NK-92 (cell line): ENCODE data around the gene DENND6A.
"Not testable (repeated sequence)": the region's sequence is repeated elsewhere in the genome, so short reads cannot be mapped to it uniquely, and the experiment has no call there.

ENCODE experiments used
- DNase-seq: peaks from one replicate; lab custom pipeline; 2025; ENCODE audit not compliant: unreplicated experiment; lab: John Stamatoyannopoulos, UW

Gene DENND6A

DNA sequence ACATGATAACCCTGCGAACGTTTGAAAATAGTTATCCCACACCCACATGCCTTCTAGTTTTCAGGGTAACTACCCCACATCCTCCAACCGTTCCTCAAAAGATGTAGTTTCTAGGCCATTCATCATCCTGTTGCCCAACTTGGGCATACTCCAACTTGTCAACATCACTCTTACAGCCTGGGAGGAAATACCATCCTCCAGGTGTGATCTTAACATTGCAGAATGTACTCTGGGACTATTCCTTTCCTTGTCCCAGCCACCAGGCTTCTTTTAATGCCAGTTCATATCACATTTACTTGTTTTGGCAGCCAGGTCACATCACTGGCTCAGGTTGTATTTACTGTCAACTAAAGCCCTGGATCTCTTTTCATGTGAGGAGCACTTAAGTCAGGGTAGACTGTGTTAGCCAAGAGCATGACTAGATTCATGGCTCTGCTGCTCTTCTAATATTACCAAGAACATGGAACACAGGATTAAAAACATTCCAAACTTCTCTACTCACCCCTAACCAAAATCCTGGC is 4.0 kb upstream of the DENND6A start:
- DNase-seq, result no peak

- DNase-seq, result no peak
Measured at GRCh38 chr3:57694146-57694545, 1.3 kb upstream of the DENND6A start.

DNA sequence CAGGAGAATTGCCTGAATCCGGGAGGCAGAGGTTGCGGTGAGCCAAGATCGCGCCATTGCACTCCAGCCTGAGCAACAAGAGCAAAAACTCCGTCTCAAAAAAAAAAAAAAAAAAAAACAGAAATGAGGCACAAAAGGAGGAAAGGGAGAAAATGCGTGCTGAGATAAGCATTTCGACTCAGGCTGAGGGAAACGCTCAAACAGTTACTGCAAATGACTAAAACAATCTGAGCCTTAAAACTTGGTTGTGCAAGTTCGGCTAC is 813 bp downstream of the DENND6A start:
- not testable (repeated sequence) for DNase-seq

- DNase-seq, result no peak
Measured at GRCh38 chr3:57691411-57692132, 1.3 kb downstream of the DENND6A start.

DNA sequence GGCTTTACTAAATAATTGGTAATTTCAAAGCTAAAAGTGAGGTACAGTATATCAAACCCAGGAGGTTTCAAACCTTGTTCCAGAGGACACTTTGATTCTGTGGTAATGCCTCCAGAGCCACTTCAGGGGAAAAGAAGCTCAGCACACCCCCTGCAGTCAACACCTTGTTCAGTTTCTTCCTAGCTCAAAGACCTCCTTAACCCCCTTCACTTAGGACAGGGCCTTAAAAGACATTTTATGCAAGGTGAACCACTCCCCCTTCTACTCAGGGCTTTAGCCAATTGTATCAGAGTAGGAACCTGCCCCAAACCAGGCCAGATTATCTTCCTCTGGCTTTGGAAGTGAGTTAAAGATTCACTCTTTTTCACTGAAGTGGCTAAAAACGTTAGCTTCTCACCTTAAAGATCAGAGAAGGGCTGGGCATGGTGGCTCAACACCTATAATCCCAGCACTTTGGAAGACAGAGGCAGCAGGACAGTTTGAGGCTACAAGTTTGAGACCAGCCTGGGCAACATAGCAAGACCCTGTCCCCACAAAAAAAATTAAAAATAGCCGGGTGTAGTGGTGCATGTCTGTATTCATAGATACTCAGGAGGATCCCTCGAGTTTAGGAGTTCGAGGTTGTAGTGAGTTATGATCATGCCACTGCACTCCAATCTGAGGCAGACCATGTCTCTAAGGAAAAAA is 3.4 kb downstream of the DENND6A start:
- no peak for DNase-seq

DNA sequence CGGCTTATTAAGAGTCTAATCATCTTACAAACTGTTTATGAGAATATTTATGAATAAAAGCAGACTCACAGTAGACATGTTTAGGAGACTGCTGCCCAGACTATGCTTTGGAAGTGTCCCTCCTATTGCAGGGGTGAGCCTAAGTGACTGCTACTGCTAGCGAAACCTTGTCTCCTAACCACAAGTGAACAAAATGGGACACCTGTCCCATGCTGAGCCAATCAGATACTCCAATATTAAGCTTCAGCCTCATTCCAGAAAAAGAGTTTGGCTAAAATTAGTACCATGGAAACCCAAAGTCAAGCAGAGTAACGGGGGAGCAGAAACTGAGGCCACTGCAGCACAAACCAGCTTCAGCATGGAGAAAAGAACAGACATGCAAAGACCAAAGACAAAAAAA is 4.6 kb downstream of the DENND6A start:
- DNase-seq, result no peak

DNA sequence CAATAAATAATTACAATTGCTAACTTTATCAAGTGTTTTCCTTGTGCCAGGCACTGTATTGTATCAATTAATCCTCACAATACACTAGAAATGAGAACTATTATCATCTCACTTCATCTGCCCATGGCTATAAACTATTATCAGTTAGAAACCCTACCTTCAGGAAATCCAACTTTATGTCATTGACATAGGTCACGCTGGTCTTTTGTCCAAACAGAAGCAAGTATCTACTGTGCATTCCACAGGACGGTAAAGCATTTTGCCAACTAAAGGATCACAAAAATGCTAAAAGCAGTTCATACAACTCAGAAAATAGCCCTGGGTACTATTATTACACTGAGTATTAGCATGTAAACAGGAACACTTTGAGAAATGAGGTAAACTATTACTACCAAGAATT is 9.6 kb downstream of the DENND6A start:
- no peak for DNase-seq

- no peak for DNase-seq
Measured at GRCh38 chr3:57682284-57682683, 10.6 kb downstream of the DENND6A start.

GRCh38 chr3:57681691-57682090 is 11.2 kb downstream of the DENND6A start:
- no peak for DNase-seq

- no peak for DNase-seq
Measured at GRCh38 chr3:57680046-57680445, 12.8 kb downstream of the DENND6A start.

- DNase-seq, result no peak
Measured at GRCh38 chr3:57675530-57675929, 17.3 kb downstream of the DENND6A start.

GRCh38 chr3:57673156-57673555 is 19.7 kb downstream of the DENND6A start:
- no peak for DNase-seq

DNA sequence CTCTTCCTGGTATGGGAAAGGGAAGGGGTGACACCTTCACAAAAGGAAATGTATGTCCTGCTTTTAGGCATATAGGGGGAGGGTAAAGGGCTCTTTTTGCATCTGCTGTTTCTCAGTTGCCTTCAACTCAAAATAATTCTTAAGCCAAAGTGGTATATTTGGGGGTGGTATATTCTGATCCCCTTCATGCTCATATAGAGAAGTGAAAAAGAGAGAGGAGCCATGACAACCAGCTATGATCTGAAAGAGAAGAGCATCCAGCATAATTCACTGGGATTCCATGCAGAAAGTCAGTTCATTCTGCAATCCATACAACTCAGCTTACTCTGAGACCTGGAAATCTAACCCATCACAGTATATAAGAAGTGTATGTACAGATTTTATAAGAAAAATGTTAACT is 22.3 kb downstream of the DENND6A start:
- DNase-seq, result no peak

DNA sequence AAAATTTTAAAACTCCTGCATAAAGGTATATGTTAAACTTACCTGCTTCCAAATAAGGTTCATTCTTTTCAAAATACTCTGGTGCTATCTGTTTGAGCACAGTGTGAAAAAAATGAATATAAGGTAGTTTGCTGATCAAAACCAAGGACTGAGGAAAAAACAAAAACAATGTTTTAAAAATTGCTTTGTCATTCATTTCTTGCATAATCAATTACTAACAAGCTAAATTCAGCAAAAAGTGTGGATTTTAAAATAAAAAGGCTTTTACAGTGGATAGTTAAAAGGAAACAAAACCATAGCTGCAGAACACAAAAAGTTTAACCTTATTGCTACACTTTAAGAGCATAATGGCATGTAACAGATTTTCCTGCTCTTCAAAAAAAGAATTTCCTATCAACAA is 31.5 kb downstream of the DENND6A start:
- no peak for DNase-seq

DNA sequence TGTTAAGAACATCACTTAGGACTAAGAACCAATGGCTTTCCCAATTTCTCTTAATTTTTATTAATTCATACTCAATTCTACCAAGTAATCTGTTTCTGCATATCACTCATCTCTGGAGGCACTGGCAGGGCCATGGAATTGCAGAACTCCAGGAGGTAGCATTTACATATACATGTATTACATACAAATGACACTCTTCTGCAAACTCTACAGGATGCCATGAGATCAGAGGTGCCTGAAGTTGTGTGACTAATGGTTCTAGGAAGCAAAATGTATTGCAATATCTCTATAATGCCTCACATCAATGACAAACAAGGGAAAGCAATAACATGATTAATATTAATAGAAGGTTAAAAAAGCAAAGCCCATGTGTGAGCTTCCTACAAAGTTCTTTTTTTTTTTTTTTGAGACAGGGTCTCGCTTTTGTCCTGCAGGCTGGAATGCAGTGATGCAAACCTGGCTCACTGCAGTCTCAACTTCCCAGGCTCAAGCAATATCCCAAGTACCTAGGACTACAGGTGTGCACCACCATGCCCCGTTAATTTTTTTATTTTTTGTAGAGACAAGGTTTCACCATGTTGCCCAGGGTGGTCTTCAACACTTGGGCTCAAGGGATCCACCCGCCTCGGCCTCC is 33.0 kb downstream of the DENND6A start:
- no peak for DNase-seq

GRCh38 chr3:57659004-57659673 is 33.7 kb downstream of the DENND6A start:
- DNase-seq, result no peak

DNA sequence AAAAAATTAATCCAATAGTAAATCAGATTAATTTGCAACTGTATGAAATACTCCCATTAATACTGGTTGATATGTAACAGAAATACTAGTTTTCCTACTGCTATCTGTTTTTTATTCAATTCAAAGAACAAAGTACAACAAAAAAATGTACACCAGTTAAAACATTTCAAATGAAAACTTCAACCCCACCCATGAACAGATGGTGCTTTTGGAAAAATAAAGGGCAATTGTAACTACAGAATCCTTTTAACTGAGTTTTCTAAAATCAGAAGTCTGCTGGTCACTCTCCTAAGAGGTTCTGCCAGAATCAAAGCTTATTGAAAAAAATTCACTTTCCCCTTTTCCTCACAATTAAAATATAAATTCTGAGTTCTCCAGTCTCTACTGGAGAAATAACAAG is 34.3 kb downstream of the DENND6A start:
- DNase-seq, result no peak

DNA sequence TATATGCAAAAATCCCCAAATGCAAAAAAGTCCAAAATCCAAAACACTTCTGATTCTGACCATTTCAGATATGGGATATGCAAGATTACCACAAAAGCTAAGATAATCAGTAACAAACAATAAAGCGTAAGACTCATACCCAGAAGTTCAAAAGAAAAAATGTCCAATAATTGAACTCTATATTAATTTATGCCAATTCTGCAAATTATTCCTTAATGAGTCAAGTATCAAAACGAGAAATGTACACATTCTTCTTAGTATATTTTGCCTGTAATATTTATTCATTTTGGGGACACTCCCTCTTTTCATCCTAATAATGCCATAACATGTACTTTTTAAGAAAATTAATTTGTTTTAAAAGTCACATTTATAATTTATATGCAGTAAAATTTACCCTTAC is 37.1 kb downstream of the DENND6A start:
- no peak for DNase-seq

DNA sequence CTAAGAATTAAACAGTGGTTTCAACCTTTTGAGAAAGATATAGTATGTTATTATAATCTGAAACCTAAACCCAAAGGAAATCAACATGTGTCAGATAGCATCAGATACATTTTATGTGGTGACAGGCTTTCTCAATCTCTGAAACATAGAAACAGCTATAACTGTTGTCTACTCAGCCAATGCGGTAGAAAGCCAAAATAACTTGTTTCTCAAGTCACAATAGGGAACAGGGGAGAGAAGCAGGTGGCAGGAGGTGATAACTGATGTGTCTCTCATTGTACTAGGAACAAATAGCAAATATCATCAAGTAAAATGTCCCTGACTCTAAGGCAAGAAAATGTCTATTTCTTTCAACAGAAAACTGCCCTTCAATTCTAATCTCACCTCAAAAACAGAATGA is 38.6 kb downstream of the DENND6A start:
- no peak for DNase-seq

DNA sequence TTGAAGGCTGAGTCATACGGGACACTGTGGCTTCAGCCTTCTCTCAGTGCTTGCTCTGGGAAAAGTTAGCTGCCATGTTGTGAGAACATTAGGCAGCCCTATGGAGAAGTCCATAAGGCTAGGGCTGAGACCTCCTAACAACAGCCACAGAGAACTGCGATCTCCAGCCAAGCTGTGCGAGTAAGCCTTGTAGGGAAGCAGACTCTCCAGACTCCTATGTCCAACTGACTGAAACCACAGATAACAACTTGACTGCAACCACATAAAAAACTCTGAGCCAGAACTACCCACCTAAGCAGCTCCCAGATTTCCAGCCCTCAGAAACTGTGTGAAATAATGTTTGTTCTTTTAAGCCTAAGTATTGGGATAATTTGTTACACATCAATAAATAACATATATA is 40.7 kb downstream of the DENND6A start:
- no peak for DNase-seq

DNA sequence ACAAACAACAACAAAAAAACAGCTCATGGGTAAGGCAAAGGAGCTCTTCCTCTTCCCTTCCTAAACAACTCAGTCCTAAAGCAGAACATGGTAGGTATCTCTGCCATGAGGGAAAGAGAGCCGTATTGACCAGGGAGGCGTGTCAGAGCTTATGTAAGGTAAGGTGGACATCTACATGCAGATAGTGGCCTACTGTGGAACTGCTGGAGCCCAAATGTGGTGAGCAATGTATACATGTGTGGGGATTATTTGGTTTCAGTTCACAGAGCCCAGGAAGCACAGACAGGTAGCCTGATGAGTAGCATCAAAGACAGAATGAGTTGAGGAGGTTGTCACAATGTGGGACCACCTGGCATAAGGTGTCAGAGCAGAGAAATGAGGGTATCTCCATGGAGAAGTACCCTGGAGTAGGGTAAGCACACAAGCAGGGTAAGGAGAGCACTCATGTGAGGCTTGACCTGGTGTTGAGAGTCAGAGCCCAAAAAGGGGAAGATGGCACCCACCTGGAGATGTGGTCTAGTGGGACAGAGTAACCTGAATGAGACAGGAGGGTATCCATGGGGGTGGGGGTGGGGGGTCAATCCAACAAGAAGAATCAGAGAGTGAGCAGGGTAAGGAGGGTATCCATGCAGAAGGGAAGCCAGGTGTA is 45.5 kb downstream of the DENND6A start:
- DNase-seq, result no peak
